Right lobe of liver (tissue), 4 donors: Measurements from ENCODE around the gene DCTD.

Source experiments
- POLR2A ChIP-seq: fragments of 450-650 bp; IDR thresholded peaks from one replicate; pipeline ENCODE4 v1.6.1; 2017; ENCODE audit warnings: antibody characterized with exemption, mild to moderate bottlenecking
- TF ChIP-seq, protein P1 (sequence below), 4 donors: fragments of 200-600 bp in 3 of 4; fragments of 450-650 bp in 1 of 4; IDR thresholded peaks; one replicate each; pipeline versions ENCODE4 v1.5.1 to v1.8.0; 2016 to 2022; ENCODE audit warnings: antibody characterized with exemption in 4 of 4, mild to moderate bottlenecking in 2 of 4
- donor health status: DM: no; HTN: no; CAD: no.
- donor health status: DM: no; HTN: no; CAD: no.
- donor health status: DM: no; HTN: yes; CAD: no.

DNA sequence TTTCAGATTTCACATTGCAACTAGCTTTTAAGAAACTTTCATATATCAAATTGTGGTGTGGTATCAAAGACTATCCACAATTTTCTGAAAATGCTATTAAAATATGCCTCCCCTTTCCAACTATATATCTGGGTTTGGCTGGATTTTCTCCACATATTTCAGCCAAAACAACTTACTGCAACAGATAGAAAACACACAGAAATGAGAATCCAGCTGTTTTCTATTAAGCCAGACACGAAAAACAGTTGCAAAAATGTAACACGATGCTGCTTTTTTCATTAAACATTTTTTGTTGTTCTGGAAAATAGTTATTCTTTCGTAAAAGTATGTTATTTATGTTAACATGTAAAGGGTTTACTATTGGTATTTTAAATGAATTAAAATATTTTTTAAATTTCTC lies 33.1 kb downstream of the DCTD start:
- TF ChIP-seq POLR2A: no peak
- TF ChIP-seq, protein P1, sequence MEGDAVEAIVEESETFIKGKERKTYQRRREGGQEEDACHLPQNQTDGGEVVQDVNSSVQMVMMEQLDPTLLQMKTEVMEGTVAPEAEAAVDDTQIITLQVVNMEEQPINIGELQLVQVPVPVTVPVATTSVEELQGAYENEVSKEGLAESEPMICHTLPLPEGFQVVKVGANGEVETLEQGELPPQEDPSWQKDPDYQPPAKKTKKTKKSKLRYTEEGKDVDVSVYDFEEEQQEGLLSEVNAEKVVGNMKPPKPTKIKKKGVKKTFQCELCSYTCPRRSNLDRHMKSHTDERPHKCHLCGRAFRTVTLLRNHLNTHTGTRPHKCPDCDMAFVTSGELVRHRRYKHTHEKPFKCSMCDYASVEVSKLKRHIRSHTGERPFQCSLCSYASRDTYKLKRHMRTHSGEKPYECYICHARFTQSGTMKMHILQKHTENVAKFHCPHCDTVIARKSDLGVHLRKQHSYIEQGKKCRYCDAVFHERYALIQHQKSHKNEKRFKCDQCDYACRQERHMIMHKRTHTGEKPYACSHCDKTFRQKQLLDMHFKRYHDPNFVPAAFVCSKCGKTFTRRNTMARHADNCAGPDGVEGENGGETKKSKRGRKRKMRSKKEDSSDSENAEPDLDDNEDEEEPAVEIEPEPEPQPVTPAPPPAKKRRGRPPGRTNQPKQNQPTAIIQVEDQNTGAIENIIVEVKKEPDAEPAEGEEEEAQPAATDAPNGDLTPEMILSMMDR (IDR thresholded peaks at IDR 0.05): no peak
